Endodermal cell (in vitro differentiated cells): Measurements from ENCODE around the gene NRDE2. TPM values are rescaled to one million over a fixed set of nuclear protein-coding genes. Genes with fewer than 3 reads are reported as not detected.

Source experiments
- DNase-seq: peaks from one replicate; pipeline ENCODE4 v3.0.0-alpha.2; 2017
- H3K27ac ChIP-seq: 2 replicates; pipeline ENCODE4 v1.5.1; 2013; ENCODE audit warnings: mild to moderate bottlenecking, low read depth, low read length, moderate library complexity
- H3K27me3 ChIP-seq: 2 replicates; pipeline ENCODE4 v1.6.1; 2013; ENCODE audit warnings: mild to moderate bottlenecking, low read length, moderate library complexity; ENCODE audit not compliant: insufficient read depth, control insufficient read depth, poor library complexity, severe bottlenecking
- H3K36me3 ChIP-seq: 2 replicates; pipeline ENCODE4 v1.7.0; 2013; ENCODE audit warnings: mild to moderate bottlenecking, low read length, moderate library complexity; ENCODE audit not compliant: control insufficient read depth, insufficient read depth
- H3K4me1 ChIP-seq: one replicate; pipeline ENCODE4 v1.7.0; 2013; ENCODE audit warnings: low read length; ENCODE audit not compliant: control insufficient read depth, insufficient read depth
- H3K4me3 ChIP-seq: 2 replicates; pipeline ENCODE4 v1.5.1; 2013; ENCODE audit warnings: mild to moderate bottlenecking, low read length, moderate library complexity
- H3K9ac ChIP-seq: 2 replicates; pipeline ENCODE4 v1.6.1; 2013; ENCODE audit warnings: mild to moderate bottlenecking, low read length, moderate library complexity; ENCODE audit not compliant: poor library complexity, severe bottlenecking; ENCODE audit errors: extremely low read depth
- H3K9me3 ChIP-seq: 2 replicates; pipeline ENCODE4 v1.6.1; 2013; ENCODE audit warnings: mild to moderate bottlenecking, low read length, moderate library complexity; ENCODE audit not compliant: control insufficient read depth
- H3K27ac Mint-ChIP-seq: 2 replicates; pipeline ENCODE4 v1.8.0; 2020; ENCODE audit warnings: mixed read lengths
- H3K27me3 Mint-ChIP-seq: 2 replicates; pipeline ENCODE4 v1.8.0; 2021; ENCODE audit warnings: mild to moderate bottlenecking, mixed read lengths; ENCODE audit not compliant: insufficient read depth
- H3K36me3 Mint-ChIP-seq: 2 replicates; pipeline ENCODE4 v1.8.0; 2020; ENCODE audit warnings: low read depth, mixed read lengths
- H3K4me1 Mint-ChIP-seq: 2 replicates; pipeline ENCODE4 v1.8.0; 2020; ENCODE audit warnings: mixed read lengths
- H3K4me3 Mint-ChIP-seq: 2 replicates; pipeline ENCODE4 v1.8.0; 2020; ENCODE audit warnings: mild to moderate bottlenecking, moderate library complexity, mixed read lengths
- H3K9me3 Mint-ChIP-seq: 2 replicates; pipeline ENCODE4 v1.8.0; 2020; ENCODE audit warnings: mild to moderate bottlenecking, mixed read lengths
- WGBS, 2 experiments: methylation state at CpG; one replicate each; pipeline versions ENCODE4 v1.1.5 to v1.1.7; 2013; ENCODE audit warnings: missing lambda C conversion rate in 2 of 2, mixed read lengths in 1 of 2; ENCODE audit not compliant: insufficient coverage in 1 of 2, insufficient read length in 1 of 2; 5-methylcytosine and 5-hydroxymethylcytosine counted together
- total RNA-seq, 2 donors: library from RNA; stranded (reverse); fragmentation: NEBNext Ultra II Directional in 1 of 2; extraction: Animal tissue kit (Norgen Biotek cat#: 25700) in 1 of 2; gene quantifications; 2 replicates in 1 of 2; 3 replicates in 1 of 2; pipeline ENCODE4 v1.2.1, GENCODE V29; 2021
- TF ChIP-seq, protein P1 (sequence below): fragments of 200-600 bp; sonication (generic); conservative IDR thresholded peaks from 2 replicates; pipeline ENCODE4 v1.5.0; 2021; ENCODE audit warnings: antibody characterized with exemption, mild to moderate bottlenecking

The NRDE2 gene
- total RNA-seq, 2 donors from 2014 or later: 18.3 to 19.5 TPM

DNA sequence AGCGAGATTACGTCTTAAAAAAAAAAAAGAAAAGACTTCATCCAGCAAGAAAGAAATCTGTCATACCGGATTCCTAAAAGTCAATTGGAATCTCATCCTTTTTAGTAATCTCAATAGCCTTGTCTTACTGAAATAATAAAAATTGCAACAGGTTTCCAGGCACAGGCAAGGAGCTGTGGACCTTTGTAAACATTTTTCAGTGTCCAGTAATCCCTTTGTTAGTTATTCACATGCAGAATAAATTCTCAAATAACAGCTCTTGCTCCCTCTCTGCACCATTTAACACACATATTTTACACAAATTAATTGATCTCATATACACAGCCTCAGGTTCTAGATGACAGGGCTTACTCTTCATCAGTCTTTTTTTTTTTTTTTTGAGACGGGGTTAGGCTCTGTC, 43.1 kb upstream of the NRDE2 start:
- Histone ChIP-seq H3K4me3 (no peak overlapping the region), H3K4me1 (no peaks in the 10 kb centered on the region), H3K27me3 (no peaks in the 10 kb centered on the region), H3K36me3 (no peaks in the 10 kb centered on the region), H3K9me3 (no peaks in the 10 kb centered on the region), H3K9ac (no peak overlapping the region), H3K27ac (no peak overlapping the region)
- no peaks in the 10 kb centered on the region for H3K27me3 Mint-ChIP-seq
- 87 to 99% methylated on average over 3 to 4 of the region's 4 CpGs for WGBS, 2 experiments
- H3K27ac Mint-ChIP-seq: no peak overlapping the region
- peaks cover 6% of the 10 kb centered on the region for H3K4me1 Mint-ChIP-seq
- no peak for DNase-seq
- TF ChIP-seq, protein P1, sequence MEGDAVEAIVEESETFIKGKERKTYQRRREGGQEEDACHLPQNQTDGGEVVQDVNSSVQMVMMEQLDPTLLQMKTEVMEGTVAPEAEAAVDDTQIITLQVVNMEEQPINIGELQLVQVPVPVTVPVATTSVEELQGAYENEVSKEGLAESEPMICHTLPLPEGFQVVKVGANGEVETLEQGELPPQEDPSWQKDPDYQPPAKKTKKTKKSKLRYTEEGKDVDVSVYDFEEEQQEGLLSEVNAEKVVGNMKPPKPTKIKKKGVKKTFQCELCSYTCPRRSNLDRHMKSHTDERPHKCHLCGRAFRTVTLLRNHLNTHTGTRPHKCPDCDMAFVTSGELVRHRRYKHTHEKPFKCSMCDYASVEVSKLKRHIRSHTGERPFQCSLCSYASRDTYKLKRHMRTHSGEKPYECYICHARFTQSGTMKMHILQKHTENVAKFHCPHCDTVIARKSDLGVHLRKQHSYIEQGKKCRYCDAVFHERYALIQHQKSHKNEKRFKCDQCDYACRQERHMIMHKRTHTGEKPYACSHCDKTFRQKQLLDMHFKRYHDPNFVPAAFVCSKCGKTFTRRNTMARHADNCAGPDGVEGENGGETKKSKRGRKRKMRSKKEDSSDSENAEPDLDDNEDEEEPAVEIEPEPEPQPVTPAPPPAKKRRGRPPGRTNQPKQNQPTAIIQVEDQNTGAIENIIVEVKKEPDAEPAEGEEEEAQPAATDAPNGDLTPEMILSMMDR: no peak
- no peaks in the 10 kb centered on the region for H3K36me3 Mint-ChIP-seq
- no peaks in the 10 kb centered on the region for H3K9me3 Mint-ChIP-seq
- H3K4me3 Mint-ChIP-seq: no peak overlapping the region

DNA sequence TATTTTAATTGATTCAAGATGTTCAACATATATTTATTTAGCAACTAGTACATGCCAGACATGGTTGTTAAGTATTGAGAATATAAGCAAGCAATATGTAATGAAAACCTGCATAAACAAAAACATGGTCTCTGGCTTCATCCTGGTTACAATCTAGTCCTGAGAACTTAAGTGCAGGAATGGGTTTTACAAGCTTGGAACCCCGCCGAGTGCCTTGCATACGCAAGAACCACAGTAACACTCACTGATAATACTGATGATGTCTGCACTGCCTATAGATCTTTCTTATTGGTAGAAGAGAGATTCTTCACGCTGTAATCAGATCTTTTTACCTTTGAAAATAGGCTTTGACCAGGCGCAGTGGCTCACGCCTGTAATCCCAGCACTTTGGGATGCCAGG, 42.1 kb upstream of the NRDE2 start:
- TF ChIP-seq, protein P1: no peak
- H3K27ac Mint-ChIP-seq: no peak overlapping the region
- no peak overlapping the region for H3K27ac ChIP-seq
- no peak overlapping the region for H3K4me3 ChIP-seq
- no peaks in the 10 kb centered on the region for H3K36me3 ChIP-seq
- no peak for DNase-seq
- H3K4me1 ChIP-seq: no peaks in the 10 kb centered on the region
- H3K9me3 ChIP-seq: no peaks in the 10 kb centered on the region
- H3K36me3 Mint-ChIP-seq: no peaks in the 10 kb centered on the region
- H3K27me3 Mint-ChIP-seq: no peaks in the 10 kb centered on the region
- no peak overlapping the region for H3K4me3 Mint-ChIP-seq
- WGBS, 2 experiments: 89 to 96% methylated on average over 6 of the region's 6 CpGs
- no peak overlapping the region for H3K9ac ChIP-seq
- H3K4me1 Mint-ChIP-seq: peaks cover 7% of the 10 kb centered on the region
- H3K9me3 Mint-ChIP-seq: no peaks in the 10 kb centered on the region
- no peaks in the 10 kb centered on the region for H3K27me3 ChIP-seq

DNA sequence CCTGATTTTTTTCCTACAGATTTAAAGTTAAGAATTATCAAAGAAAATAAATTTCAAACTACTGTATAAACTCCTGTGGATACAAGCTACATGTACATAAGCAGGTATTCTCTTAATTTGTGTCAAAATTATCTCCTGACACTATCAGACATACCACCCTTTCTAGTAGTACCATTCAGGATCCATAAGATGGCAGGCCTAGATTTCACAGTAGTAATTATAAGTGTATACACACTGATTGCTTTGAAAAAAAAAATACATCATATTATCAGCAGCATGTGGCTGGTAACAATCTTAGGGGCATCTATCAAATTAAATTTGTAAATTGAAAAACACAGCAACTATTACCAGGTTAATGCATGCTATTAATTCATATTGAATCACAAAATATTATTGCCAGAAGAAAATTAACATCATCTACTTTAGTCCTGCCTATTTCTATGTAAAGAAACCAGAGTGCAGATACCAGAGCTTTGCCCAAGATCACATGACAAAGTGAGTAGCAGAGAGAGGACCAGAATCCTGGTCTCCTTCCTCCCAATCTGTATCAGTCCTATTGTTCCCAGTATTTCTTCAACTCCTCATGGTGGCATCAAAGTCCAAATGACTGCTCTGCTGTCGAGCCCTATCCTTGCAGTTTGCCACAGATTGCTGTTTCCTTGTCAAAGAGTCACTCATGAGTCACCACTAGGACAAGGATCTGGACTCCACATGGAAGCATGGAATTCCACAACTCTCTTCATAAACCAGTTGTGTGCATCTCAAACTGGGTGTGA, 37.4 kb upstream of the NRDE2 start:
- Histone ChIP-seq H3K27ac (no peak overlapping the region), H3K27me3 (no peaks in the 10 kb centered on the region), H3K4me3 (no peak overlapping the region), H3K9me3 (no peaks in the 10 kb centered on the region), H3K9ac (no peak overlapping the region), H3K36me3 (no peaks in the 10 kb centered on the region), H3K4me1 (no peaks in the 10 kb centered on the region)
- no peak for DNase-seq
- Mint-ChIP-seq H3K4me3 (no peak overlapping the region), H3K9me3 (no peaks in the 10 kb centered on the region), H3K27me3 (no peaks in the 10 kb centered on the region), H3K27ac (no peak overlapping the region), H3K4me1 (peaks cover 9% of the 10 kb centered on the region), H3K36me3 (no peaks in the 10 kb centered on the region)
- WGBS, 2 experiments: 51 to 67% methylated on average over 1 of the region's 1 CpG
- TF ChIP-seq, protein P1: peak; percentile 13
